Amniotic stem cell (primary cell): ENCODE measurements around the gene FBXO48.
"Not testable (repeated sequence)": the region's sequence is repeated elsewhere in the genome, so short reads cannot be mapped to it uniquely, and the experiment has no call there.

Experiments
- DNase-seq: peaks from one replicate; lab custom pipeline; 2025; lab: John Stamatoyannopoulos, UW

The FBXO48 gene

DNA sequence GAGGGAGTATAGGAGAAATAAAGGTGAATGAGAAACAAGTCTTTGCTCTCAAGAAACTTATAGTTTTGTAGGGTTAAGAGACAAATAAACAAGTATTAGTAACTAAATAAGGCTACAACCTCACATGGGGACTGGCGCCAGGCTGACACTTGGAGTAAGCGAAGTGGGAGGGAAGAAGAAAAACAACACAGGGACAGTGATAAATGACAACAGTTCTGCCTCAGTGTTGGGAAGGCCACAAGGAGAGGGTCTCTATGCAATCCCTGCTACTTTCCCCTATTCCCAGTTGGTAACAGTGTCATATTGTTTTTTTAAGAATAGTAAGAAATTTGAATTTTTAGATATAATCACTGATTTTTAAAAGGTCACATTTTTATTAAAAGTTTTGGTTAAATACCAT lies 4.3 kb upstream of the FBXO48 start:
- no peak for DNase-seq

DNA sequence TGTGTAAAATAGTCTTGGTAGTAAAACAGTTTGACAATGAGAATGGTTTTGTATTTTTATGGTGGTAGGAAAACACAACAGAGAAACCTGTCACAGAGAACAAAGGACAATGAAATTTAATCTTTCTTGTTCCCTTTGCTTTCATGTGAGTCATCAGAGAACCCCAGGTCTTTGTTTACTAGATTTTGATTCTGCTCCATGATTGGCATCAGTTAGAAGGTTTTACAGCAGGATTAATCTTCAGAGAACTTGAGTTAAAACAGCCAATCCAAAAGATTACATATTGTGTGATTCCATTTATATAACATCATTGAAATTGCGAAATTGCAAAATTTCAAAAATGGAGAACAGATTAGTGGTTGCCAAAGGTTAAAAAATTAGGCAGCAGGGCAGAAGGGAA lies 2.8 kb upstream of the FBXO48 start:
- DNase-seq, result no peak

DNA sequence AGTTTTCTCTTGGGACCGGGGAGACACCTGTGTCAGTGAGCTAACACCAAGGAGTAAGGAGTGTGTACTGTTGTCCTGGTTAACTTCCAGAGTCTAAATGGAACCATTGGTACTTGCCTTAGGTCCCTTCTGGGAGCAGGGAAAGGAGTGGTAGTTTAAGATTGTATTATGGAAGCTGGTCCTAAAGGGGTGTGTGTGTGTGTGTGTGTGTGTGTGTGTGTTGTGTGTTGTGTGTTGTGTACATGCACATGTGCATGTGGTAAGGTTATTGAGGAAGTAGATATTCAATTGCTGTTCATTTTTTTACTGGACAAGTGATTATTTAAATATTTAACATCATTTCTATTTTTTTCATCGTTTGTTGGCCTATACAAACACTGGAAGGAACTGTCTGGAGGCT lies 1.7 kb upstream of the FBXO48 start:
- no peak for DNase-seq

DNA sequence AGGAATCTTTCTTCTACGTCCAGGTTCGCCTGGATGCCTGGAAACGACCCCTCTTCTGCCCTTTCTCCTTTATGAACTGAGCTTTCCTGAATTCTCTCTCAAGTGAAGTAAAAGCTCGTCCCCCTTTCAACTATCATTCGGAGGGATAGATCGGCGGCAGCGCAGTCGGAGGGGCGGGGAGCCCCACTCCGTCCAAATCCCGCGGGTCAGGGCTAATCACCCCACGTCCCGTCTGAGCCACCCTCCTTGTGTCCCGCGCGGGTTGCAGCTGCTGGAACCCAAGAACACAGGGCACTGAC lies 367 bp downstream of the FBXO48 start:
- DNase-seq, result no peak

DNA sequence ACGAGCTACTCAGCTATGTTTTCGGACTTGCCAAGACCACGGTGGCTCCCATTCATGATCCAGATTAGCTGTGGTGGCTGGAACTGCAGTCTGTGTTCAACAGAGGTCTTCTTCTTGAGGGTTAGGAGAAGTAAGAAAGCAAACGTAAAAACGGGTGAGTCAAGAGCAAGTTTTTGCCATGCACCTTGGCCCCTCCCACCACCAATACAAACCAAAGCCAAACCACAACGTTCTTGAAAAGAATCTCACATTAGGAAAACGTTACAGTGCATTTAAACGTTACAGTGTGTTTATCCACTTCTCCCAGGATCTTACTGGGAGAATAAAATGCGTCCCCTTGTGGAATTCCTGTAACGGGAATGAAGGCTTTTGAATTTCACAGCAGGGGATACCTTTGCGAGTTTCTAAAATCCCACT lies 725 bp downstream of the FBXO48 start:
- no peak for DNase-seq

DNA sequence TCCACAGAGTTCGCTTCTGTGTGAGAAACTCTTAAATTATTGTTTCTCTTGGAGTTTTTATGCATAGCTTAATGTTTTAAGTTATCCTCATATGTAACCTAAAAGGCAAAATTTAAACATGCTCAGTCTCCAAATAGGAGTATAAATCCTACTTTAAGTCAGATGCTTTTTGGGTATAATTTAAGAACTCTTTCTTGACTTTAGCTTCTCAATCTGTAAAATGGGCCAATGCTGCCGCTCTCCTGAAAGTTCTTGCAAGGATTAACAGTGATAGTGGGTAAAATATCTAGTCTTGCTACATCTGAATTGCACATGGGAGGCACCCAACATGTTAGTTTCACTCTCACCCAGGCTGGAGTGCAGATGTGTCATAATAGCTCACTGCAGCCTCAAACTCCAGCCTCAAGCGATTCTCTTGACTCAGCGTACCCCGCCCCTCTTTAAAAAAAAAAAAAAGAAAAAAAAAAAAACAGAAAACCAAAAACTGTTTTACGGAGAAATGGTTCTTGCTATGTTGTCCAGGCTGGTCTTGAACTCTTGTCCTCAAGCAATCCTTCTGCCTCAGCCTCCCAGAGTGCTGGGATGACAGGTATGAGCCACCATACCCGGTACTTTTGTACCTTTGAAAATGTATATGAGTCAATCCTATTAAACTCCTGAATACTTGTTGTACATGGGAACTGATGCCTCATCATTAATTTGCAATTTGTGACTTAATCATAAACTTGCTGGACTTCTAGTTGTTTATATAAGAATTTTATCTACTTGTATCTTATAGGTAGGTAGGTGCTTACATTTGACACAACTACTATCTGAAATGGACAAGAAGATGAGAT lies 1.8 kb downstream of the FBXO48 start:
- DNase-seq, result no peak

DNA sequence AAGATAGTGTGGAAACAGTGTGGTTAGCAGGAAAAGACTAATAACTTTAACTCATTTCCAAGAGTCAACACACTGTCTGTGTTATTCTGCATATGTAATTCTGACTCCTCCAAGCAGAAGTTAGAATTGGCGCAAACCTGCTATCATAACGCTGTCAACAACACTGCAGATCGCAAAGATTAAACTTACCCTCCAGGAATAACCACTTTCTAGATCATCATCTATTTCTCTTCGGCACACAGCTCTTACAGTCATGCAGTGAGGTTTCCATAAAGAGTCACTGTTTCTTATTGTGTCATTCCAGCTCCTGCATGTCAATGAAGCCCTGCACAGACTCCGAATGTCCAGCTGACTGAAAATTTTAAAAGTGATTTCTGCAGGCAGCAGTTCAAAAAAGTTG lies 2.4 kb downstream of the FBXO48 start:
- DNase-seq, result no peak

DNA sequence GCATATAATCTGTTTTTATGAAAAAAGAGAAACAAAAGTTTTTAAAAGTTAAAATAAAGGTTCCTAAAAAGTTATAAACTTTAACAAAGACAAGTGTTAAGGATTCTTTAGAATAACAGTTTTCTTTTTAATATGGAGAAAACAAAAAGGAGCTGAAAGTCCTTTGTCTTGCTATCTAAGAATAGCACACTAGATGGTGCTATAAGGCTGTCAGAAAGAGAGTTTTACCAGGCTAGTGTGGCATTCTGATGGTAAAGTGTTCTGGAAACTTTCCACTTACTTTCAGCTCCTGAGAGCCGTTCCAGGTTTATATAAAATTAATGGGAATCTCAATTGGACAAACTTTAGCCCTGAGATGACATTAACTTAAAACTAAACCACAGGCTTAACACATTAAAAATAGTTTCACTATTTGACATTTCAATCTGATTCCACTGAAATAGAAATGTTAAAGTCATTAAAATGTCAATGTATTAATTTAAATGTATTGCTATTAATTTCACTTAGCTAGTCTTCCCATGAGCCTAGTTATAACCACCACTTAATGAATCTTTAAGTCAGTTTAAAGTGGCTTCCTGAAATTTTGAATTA lies 3.7 kb downstream of the FBXO48 start:
- DNase-seq, result no peak

DNA sequence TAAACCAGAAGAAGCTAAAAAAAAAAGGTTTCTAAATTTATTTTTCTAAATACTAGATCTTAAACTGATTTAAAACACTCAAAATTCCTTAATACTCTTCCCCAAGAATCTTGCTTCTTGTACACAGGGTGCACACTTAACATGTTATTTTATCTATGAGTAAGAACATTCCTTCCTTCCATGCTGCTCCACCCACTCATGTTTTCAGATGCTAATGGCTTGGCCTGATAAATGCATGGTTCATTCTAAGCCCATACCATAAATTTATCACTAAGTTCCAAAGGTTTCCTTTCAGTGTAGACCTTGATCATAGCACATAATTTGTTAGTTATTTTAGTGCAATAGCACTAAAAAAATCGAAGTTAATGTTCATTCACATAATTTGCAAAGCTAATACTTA lies 8.1 kb downstream of the FBXO48 start:
- DNase-seq, result no peak

DNA sequence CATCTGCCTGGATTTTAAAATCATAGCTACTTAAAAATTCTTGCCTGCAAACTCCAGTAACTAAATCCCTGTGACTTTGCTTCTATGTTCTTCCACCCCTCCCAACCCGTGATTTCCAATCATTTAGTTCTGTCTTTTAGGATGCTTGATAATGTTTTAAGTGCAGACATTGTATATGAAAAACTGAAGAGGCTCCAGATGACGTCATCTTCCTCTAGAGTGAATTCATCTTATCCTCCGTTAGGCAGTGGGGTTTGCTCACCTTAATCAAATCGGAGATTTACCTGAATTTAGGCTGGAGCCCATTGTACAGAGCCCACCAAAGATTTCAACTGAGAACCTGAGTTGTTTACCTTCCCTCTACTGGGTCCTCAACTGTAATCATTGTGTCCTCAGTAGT lies 10.9 kb downstream of the FBXO48 start:
- DNase-seq, result no peak

DNA sequence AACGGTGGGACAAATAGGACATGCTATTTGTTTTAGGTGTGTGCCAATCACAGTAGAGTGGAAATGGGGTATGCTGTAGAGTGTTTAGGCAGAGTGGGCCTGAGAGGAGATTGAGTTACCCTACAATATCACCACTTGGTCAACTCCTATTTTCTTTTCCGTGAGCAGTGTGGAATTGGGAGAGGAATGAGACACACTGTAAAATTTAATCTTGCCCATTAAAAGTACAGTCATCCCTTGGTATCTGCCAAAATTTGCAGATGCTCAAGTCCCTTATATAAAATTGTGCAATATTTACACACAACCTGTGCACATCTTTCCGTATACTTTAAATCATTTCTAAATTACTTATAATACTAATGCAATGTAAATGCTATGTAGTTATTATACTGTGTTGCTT lies 12.4 kb downstream of the FBXO48 start:
- DNase-seq, result no peak

DNA sequence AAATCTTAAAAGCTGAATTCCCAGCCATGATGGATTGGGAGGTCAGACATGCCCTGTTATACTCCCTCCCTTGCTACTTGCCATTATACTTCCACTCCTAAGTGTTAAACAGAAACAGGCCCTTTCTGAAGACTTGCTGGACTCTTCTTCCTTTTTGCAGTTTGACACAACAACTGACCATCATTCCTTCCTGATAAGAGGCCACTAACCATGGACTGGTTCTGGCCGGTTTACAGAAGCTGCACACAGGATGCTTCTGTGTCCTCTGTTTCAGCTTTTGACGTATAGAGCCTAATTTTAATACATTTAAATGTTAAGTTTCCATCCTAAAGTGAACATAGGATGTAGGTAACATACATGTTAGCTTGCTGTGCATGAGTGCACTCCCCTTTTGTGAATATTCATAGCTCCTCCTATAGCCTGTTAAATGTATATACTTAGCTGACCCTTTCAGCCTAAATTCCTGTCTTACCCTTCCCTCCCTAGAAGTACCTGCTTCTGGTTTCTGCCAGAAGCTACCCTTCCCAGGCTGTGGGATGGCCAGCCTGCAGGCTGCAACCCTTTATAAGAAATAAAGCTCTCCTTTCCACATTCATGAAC lies 13.2 kb downstream of the FBXO48 start:
- DNase-seq, result no peak

DNA sequence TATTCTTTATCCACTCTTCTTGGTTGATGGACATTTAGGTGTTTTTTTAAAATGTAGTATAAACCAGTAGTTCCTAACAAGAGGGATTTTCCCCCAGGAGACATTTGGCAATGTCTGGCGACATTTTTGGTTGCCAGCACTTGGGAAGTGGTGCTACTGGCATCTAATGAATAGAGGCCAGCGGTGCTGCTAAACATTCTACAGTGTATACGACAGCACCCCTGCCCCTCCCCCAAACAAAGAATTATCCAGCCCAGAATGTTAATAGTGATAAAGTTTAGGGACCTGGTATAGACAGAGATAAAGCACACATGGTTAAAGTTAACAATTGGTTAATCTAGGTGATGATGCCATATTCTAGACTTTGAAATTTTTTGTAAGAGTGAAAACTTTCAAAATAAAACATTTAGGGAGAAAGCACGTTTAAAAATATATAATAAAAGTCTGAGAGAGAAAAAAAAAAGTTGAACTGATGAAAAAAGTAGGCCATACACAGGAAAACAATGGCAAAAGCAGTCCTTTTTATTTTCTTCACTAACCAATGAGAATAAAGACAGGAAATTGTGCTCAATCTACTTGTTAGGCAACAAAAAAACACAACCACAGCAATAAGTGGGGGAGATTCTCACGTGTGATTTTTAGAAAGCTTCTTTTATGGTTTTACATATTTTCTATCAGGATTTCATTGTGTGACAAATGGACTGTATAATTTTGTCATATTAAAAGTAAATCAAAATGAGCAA lies 14.8 kb downstream of the FBXO48 start:
- no peak for DNase-seq

DNA sequence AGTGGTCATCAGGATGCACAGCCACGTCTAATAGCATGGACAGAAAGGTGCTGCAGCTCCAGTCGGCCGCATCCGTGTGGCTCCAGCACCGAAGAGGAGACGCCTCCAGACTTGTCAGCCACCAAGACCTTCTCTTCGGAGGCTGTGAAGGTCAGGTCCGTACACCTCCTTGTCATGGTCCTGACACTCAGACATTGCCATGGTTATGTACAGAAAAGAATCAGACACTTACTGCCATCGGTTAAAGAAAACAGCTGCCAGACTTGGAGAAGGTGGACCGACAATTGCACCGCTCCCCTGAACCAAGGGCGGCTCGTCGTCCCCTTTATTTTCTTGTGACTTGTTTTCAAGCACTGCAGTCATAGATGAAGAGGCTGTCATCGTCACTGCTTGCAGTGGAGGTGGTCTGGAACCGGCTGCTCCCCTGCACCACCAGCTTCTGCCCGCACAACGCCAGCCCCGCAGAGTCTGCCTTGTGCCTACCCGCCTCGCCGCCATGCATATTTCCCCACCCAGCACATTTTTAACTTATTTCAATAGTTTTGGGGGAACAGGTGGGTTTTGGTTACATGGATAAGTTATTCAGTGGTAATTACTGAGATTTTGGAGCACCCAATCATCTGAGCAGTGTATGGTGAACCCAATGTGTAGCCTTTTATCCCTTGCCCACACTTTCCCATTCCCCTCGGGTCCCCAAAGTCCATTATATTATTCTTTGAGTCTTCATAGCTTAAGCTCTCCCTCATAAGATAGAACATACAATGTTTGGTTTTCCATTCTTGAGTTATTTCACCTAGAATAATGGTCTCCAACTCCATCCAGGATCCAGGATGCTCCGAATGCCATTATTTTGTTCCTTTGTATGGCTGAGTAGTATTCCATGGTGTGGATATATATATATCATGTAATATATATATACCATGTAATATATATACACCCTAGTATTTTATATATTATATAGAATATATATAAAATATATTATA lies 18.1 kb downstream of the FBXO48 start:
- no peak for DNase-seq

DNA sequence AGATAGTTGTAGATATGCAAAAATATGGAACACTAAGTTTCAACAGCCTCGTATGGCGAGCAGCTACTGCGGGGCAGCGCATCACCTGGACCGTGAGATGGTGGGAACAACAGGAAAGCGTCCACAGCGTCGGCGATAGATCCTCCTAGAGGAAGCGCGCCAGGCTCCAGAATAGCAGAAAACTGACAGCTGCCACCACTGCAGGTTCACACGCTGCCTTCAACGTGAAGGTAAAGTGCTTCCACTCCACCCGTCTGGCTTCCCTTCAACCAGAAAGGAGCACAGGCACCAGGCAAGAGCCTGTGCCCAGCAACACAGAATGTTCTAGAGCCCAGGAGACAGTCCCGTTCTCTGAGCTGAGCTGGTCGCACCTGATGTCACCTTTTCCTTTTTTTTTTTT lies 20.0 kb downstream of the FBXO48 start:
- DNase-seq, result no peak

DNA sequence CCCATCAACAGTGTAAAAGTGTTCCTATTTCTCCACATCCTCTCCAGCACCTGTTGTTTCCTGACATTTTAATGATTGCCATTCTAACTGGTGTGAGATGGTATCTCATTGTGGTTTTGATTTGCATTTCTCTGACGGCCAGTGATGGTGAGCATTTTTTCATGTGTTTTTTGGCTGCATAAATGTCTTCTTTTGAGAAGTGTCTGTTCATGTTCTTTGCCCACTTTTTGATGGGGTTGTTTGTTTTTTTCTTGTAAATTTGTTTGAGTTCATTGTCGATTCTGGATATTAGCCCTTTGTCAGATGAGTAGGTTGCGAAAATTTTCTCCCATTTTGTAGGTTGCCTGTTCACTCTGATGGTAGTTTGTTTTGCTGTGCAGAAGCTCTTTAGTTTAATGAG lies 20.7 kb downstream of the FBXO48 start:
- not testable (repeated sequence) for DNase-seq

DNA sequence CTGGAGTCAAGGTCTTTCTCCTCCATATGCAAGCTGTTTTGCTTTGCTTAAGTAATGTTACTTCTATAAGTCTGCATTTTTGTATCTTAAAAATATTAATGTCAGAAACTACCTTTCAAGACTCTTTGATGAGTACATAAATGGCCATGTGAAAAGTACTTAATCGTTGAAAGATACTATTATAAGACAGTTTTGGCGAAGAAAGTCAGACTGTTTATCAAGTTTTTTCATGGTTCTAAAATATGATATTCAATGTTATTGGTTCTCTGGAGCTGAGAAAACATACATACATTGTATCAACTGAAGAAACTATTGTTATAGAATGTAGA lies 25.1 kb downstream of the FBXO48 start:
- DNase-seq, result no peak

DNA sequence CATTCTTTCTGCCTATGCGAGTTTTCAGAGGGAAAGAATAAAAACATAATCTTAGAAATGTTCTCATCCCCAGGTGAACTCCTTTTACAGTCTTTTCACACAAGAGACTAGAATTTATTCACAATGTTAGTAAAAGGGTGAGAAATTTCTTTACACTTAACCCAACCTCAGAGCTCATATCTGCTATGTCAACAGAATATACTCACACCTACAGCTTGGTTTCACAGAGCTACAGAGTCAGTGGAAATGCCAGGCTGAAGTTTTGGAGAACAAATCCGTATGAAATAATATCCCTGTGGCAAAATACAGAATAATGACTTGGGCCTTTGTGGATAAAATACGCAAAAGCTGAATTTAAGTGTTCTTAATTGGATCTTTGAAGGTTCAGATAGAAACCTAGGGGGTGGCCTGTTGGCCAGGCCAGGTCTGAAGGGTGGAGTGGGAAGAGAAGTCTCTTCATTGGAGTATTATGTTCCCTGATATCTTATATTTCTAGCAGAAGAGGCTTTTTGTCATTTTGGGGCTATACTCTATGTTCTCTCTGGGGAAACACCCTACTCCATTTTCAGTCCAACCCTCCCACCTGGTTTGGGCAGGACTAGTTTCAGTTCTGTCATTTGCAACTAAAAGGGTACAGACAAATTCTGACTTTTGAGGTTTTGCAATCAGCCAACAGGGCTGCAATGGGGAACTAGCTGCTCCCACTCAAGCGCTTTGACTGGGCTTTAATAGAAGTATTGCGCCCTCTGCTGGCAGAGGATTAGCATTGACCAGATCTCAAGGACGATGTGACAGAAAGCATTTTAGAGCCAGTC lies 25.7 kb downstream of the FBXO48 start:
- peak; percentile 93 for DNase-seq

DNA sequence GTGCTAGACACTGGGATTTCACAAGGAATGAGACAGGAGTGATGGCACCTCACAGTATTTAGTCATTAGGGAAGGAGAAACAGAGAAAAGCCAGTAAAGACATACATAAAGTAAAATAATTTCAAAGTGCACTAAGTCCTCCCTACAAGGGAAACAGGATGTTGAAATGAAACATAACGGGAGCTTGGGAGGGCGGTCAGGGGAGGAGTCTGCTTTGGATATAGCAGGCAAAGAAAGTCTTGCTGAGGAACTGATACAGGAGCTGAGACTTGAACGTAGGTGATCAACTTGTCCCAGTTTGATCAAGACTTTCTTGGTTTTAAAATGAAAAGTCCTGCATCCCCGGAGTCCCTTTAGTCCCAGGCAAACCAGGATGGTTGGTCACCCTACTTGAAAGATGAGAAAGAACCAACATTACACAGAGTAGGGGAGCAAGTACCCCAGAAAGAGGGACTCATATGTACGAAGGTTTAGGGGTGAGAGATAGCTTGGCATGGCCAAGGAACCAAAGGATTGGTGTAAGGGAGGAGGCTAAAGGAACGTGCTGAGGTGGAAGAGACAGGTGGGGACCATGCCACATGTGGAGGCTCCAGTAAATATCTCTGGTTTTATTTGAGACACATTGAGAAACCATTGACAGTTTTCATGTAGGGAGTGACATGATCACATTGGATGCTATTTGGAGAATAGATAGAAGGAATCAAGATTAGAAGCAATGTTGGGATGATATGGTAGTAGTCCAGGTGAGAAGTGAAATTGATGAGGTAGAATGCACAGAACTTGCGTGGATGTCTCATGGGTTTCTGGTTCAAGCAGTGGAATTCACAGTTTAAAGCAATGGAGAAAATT lies 28.4 kb downstream of the FBXO48 start:
- DNase-seq, result no peak

DNA sequence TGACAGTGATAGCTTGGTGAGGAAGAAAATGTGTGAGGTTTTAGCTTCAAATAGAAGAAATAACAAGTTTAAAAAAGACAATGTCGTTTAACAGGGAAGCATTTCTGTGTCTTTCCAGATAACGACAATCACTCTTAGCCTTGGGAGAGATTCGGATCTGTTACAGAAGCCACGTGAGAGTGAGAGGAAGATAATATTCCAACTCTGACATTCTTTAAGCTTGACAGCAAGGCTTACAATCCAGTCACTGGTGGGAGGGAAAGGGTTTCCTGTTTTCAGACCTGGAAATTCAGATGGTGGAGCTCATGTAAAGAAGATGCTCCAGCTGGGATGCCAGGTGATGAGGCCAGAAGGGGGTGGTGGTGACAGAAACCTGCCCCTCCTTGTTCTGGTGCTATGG lies 30.8 kb downstream of the FBXO48 start:
- no peak for DNase-seq
